HG02798 (cell line): ENCODE results near the gene FMN1.
A peak's percentile ranks its signal among the peaks of the same experiment; 100 is the strongest.

Source experiments
- ATAC-seq: cut with Tn5 transposase; IDR thresholded peaks from one replicate; pipeline ENCODE4 v1.9.1; 2021; ENCODE audit warnings: mild to moderate bottlenecking; ENCODE audit not compliant: unreplicated experiment, poor library complexity

Gene FMN1

DNA sequence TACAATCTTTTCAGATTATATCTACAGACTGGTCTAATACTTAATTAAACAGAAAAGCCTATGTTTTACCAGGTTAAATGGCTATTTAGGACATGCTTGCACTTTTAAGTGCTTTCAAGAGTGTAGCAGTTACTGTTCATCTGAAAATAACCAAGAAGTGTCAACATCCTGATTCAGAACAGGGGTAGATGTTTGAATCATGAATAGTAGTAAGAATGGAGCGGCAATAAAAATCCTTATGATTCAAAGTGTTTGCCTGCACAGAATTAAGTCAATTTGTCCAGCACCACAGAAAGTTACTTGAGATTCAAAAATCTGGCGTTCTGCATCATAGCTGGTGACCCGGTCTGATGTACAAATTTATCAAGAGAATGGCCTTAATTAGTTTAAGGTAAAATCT, 428.4 kb downstream of the FMN1 start:
- no peak for ATAC-seq

DNA sequence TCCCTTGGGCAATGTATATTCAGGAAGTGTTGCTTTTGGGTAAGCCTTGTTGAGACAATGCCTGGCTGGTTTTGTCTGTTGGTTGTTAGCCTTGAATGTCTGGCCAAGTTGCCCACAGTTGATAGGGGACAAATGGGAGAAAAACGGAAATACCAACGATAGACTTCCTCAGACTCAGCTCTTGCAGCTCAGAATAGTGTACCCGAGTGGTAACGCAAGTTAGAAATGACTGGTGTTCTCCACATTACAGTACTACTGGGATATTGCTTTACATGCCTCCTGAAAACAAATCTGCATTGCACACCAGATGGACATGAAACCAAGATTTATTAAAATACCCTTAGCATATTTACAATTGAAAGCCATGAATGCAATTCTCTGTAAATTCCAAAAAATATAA, 429.3 kb downstream of the FMN1 start:
- ATAC-seq, result no peak

DNA sequence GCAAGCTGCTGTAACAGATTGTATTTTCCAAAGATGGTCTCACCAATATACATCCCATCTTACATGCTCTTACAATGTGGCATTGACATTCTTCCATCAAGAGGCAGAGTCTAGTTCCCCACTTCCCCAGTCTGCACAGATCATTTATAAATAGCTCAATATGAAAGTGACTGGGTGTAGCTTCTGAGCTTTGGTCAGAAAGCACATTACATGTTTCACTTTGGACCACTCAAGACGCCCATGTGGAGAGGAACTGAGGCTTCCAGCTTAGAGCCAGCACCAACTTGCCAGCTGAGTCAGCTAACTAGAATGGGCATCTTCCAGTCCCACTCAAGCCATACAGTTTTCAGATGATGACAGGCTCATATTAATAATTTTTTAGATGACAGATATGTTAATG, 431.2 kb downstream of the FMN1 start:
- ATAC-seq, result no peak

DNA sequence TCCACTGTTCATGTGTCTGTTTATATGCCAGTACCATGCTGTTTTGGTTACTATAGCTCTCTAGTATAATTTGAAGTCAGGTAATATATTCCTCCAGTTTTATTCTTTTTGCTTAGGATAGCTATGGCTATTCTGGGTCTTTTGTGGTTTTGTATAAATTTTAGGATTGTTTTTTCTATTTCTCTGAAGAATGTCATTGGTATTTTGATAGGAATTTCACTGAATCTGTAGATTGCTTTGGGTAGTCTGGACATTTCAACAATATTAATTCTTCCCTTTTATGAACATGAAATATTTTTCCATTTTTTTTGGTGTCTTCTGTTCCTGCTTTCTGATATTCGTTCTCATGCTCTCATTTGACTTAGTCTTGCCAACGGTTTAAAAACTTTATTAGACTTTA, 437.1 kb downstream of the FMN1 start:
- ATAC-seq, result no peak

DNA sequence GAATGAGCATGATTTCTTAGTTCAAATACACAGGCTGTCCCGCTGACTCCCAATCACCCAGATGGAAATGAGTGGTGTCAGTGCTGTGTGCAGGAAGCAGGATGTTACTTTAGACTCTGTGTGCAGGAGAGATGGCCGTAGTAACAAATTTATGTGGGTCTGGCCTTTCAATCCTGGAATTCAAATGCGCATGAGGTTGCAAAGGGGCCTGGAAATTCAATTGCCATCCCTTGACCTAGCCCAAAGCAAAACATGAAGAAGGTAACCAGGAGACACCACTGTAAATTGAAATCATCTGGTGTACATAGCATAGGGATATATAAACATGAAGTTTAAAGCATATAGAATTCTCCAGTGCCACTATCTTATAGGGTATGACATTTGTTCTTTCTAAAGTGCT, 443.5 kb downstream of the FMN1 start:
- no peak for ATAC-seq

DNA sequence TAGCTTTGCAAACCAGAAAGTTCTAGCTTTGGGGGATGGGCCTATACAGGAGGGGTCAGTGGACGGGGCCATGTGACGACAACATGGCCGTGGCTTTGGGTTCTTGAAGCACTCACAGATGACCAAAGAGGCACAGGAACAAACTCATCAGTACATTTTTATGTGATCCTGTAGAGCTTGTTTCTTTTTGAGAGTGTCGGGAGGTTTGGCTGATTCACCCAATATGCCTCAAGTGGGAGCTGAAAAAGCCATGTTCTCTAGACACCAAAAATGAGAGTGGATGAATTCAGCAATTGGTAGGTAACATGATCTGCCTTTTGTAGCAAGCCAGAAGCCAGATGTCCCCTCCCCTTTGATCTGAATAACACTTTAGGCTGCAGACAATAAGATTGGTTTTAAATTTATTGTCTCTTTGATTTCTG, 446.6 kb downstream of the FMN1 start:
- ATAC-seq, result no peak

DNA sequence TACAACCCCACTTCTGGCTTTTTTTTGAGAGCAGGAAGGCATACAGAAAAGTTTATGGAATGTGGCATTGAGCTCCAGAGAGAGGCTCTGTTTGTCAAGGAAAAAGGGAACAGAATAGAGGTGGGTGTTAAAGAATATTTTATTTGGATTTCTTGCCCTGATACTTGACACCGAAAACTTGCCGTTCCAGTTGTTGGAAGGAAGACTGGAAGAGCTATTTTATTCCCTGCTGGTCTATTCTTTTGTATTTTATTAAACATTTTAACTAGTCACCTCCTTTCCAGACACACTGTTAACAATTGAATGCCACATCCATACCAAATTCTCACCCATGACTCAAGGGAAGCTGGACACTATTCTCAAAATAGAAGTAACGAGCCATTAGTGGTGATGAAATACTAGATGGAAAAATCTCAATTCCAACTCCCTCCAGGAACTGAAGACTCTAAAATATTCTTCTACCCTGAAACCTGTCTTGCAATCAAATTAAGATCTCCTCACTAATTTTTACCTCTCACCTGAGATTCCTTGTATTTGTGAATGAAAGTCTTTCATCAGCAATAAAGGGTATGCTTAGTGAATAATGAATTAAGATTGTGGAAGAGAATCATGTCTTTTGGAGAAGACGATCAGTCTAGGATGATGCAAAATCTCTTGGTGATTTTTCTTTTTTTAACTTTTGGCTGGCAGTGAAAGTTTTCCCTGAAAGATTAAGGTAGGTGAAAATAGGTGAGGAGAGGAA, 448.2 kb downstream of the FMN1 start:
- no peak for ATAC-seq

DNA sequence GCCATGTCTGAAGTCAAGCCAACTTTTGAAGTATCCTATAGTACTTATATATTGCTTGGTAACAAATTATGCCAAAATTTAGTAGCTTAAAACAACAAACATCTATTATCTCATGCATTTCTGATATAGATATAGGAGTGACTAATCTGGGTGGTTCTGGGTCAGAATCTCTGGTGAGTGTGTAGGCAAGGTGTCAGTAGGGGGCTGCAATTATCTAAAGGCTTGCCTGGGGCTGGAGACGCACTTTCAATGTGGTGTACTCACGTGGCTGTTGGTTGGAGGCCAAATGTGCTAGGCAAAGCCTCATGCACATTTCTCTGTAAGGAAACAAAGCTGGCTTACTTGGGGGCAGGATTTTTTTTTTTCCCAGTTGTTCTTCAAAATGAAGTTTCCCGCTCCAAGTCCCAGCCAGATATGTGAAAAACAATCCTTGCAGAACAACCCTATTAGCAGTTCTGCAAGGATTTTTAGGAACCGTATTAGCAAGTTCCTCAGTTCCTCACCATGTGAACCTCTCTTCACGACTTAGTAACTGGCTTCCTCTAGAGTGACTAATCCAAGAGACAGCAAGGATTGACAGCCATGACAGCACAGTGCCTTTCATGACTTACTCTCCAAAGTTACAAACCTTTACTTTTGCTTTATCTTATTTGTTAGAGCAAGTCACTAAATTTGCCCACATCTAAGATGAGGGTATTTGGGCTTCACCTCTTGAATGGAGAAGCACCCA, 450.9 kb downstream of the FMN1 start:
- no peak for ATAC-seq

DNA sequence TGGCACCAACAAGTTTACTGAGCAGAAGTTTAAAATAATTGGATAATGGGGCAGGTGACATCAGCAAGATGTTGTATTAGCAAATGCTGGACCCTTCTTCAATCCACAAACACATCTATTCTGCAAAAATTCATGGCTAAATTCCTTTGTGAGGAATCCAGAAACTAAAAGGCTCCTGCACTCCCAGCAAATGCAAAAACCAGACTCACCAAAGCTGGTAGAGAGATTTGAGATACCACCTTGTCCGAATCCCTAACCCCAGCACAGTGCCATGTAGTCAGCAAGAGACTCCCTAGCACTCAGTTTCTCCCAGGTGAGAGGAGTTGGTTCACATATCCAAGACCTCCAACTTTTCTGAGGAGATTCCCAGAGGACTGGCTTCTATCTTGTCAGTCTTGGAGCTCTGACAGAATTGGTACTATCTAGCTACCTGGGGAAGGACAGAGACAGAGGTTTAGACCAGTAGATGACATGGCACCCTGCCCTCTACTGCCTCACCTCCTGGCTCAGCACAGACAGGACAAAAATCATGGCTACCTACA, 454.9 kb downstream of the FMN1 start:
- ATAC-seq, result no peak

DNA sequence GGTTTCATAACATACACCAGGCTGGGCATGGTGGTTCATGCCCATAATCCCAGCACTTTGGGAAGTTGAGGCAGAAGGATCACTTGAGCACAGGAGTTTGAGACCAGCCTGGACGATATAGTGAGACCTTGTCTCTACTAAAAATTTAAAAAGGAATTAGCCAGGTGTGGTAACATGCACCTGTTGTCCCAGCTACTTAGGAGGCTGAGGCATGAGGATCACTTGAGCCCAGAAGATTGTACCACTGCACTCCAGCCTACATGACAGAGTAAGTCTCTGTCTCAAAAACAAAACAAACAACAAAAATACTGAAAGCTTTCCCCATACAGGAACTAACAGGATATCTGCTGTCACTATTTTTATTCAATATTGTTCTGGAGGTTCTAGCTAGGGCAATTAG, 455.8 kb downstream of the FMN1 start:
- ATAC-seq, result no peak

DNA sequence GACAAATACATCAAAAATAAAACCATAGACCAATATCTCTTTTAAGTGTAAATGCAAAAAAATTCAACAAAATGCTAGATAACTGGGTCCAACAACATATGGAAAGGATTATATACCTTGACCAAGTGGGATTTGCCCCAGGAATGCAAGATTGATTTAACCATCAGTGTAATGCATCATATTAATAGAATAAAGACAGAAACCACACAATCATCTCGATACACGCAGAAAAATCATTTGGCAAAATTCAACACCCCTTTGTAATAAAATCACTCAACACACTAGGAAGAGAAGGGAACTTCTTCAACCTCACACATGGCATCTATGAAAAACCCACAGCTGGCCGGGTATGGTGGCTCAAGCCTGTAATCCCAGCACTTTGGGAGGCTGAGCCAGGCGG, 457.2 kb downstream of the FMN1 start:
- no peak for ATAC-seq

DNA sequence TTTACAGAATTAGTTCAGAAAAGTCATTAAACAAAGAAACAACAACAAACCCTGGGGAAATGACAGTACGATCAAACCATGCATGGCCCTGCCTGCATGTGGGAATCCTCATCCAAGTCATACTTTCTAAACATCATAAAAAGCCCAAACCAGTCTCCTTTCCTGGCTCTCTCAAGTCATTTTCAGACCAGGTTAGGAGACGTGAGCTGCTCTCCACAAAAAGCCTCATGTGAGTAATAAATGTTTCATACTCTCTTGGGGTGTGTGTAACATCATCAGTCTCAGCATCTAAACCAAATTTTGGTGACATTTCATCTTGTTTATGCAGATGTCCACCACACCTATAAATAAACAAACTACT, 457.8 kb downstream of the FMN1 start:
- no peak for ATAC-seq

DNA sequence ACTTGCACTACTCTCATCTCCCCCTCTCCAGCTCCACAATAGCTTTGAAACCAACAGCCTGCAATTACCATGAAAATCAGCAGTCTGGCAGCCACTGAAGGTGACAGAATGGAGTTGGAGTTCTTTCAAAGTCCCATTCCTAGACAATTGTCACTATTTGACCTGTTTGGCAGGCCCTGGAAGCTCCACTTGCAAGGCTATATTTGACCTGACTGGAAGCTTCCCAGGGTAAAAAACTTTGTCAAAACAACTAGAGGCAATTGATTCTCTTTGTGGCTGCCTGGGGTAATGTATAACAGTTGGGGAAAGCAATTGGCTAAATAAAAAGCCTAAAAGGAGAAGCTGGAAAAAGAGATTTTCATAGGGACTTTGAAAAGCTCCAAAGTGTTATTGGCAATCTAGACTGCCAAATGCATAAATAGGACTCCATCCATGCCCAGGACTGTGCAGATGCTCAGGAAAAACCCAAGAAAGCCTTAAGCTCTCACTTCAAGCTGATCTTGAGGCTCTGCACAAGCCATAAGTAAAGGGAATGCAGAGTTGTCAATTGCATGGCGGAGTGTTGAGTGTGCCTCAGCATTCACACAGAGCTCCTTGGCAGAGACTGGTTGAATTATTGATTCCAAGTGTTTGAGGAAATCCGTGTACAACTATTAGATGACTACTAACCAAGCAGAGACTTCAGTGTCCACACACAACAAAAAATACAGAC, 458.4 kb downstream of the FMN1 start:
- no peak for ATAC-seq

DNA sequence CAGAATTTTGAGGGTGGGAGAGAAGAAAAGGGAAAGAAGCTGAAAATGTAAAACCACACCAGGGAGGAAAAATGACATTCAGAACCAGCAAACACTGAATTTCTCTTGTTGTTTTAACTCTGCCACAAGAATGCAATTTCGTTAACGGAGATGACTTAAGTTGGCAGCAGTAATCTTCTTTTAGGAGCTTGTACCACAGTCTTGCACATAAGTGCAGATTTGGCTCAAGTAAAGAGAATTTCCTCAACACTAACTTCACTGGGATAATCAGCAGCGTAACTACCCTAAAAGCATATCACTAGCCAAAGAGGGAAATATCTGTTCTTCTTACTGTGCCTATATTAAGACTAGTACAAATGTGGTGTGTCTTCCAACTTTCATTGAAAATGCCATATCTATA, 461.2 kb downstream of the FMN1 start:
- ATAC-seq, result no peak

DNA sequence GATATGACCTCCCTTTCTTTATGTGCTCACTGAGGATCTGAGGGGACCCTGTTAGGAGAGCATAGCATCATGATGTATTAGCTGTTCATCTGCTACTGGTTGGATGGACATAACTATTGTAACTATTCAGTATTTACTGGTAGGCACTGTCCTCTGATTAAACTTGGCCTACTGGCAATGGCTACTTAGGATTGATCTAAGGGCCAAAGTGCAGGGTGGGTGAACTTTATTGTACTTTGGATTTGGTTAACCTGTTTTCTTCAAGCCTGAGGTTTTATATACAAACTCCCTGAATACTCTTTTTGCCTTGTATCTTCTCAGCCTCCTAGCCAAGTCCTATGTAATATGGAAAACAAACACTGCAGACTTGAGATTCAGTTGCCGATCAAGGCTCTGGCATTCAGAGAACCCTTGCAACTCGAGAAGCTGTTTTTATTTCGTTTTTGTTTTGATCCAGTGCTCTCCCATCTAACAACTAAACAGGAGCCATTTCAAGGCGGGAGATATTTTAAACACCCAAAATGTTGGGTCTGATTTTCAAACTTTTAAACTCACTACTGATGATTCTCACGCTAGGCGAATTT, 461.8 kb downstream of the FMN1 start:
- no peak for ATAC-seq

DNA sequence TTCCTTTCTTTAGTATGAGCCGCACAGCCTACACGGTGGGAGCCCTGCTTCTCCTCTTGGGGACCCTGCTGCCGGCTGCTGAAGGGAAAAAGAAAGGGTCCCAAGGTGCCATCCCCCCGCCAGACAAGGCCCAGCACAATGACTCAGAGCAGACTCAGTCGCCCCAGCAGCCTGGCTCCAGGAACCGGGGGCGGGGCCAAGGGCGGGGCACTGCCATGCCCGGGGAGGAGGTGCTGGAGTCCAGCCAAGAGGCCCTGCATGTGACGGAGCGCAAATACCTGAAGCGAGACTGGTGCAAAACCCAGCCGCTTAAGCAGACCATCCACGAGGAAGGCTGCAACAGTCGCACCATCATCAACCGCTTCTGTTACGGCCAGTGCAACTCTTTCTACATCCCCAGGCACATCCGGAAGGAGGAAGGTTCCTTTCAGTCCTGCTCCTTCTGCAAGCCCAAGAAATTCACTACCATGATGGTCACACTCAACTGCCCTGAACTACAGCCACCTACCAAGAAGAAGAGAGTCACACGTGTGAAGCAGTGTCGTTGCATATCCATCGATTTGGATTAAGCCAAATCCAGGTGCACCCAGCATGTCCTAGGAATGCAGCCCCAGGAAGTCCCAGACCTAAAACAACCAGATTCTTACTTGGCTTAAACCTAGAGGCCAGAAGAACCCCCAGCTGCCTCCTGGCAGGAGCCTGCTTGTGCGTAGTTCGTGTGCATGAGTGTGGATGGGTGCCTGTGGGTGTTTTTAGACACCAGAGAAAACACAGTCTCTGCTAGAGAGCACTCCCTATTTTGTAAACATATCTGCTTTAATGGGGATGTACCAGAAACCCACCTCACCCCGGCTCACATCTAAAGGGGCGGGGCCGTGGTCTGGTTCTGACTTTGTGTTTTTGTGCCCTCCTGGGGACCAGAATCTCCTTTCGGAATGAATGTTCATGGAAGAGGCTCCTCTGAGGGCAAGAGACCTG, 463.5 kb downstream of the FMN1 start:
- no peak for ATAC-seq

DNA sequence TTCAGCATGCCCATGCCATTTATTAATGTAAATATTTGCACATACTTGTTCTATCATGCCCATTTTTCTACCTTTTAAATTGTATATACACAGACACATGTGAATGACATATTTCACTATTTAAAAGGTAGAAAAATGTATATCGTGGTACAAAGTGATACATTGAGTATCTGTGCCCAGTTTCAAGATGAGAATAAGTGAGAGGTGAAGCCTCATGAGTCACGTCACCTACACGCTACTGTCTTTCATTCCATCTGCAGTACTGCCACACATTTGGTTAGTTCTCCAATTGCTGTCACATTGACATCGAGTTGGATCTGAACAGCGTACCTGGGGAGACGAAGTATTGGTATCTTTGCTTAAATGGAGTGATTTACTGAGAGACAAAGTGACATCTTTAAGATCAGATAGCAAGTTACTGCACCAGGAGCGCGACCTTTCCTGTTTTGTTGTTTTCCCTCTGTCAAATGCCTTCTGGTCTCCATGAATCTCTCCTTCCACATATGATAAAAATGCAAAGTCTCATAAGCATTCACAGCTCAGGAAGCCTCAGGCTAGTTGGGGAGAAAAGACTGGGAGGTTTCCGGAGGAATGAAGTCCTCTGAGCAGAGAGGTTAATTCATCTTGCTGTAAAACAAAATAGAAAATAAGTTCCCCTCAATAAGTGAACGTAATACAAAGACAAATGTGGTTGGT, 464.7 kb downstream of the FMN1 start:
- no peak for ATAC-seq

DNA sequence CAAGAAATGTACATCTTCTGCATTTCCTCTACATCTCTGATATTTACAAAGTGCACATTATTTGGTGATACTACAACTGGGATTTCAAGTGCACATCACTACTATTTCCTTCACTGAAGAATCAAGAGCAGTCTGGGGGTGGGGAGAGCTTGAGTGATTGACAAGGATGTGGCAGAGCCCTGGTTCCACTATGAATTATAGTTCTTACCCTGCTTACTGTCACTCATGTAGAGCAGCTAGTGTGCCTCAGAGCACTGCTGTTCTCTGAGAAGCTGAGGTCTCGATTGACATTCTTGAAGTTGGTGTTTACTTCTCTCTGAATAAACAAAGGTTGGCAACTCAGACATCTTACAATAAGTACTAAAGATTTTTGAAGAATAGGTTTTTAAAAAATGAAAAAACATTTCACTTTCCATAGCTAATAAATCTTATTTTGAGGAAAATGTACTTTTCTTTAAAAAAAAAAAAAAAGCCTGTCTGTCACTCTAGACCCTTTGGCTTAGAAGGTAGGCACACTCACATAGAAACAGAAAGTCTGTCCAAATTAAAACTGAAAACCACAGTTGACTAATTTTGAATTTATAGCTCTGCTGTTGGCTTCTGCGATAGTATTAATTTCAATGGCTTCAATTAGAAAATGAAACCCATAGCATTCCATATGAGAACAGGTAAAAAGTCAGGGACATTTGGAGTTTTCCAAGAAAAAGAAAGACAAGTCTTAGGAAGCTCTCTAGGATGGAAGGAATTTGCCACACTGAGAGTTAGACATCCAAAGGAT, 471.2 kb downstream of the FMN1 start:
- ATAC-seq, result peak; percentile 88
